ENCODE measurements around the gene PANK1.

GRCh38 chr10:89591796-89592271 is 53.2 kb downstream of the PANK1 start:
- TF ChIP-seq CTCF (IDR thresholded peaks at IDR 0.05; ENCODE audit: low read length) (no peak), EZH2 (optimal IDR thresholded peaks at IDR 0.05; ENCODE audit: low read depth, low read length) (no peak)
